HUDEP-2 (cell line): ENCODE measurements around the gene LPXN.
A peak's percentile ranks its signal among the peaks of the same experiment; 100 is the strongest.

Experiments
- DNase-seq, 76 experiments: peaks; one replicate each; lab custom pipeline; 2025; ENCODE audit not compliant: unreplicated experiment in 76 of 76; lab: John Stamatoyannopoulos, UW

The LPXN gene

GRCh38 chr11:58525037-58525614, 50.5 kb downstream of the LPXN start:
- no peak for DNase-seq

GRCh38 chr11:58524232-58525036, 51.2 kb downstream of the LPXN start:
- DNase-seq = peak in 58 of 76 experiments; percentile 1 to 75 (median 34)

- DNase-seq = peak in 28 of 76 experiments; percentile 1 to 69 (median 25)
These were observed 61.8 kb downstream of the LPXN start for GRCh38 chr11:58513747-58514367.

- no peak for DNase-seq
These were observed 64.0 kb downstream of the LPXN start for GRCh38 chr11:58511636-58512035.

GRCh38 chr11:58509748-58510147, 65.9 kb downstream of the LPXN start:
- DNase-seq = peak in 16 of 76 experiments; percentile 1 to 44 (median 21)

- DNase-seq = no peak
These were observed 66.8 kb downstream of the LPXN start for GRCh38 chr11:58508814-58509213.

GRCh38 chr11:58508005-58508404, 67.7 kb downstream of the LPXN start, which contains the start of gene OR5B21:
TSS of gene OR5B21 (minus strand) at chr11:58508105. CDS start at chr11:58508105, 0 bp downstream.
- no peak for DNase-seq

GRCh38 chr11:58507355-58507754, 68.3 kb downstream of the LPXN start:
- no peak for DNase-seq

GRCh38 chr11:58506935-58507334, 68.7 kb downstream of the LPXN start:
- DNase-seq = no peak

GRCh38 chr11:58505849-58506248, 69.8 kb downstream of the LPXN start:
- DNase-seq = no peak

- no peak for DNase-seq
These were observed 71.4 kb downstream of the LPXN start for GRCh38 chr11:58504232-58504631.

- DNase-seq = no peak
These were observed 72.2 kb downstream of the LPXN start for GRCh38 chr11:58503361-58503856.

GRCh38 chr11:58502004-58502403, 73.7 kb downstream of the LPXN start:
- DNase-seq = no peak

GRCh38 chr11:58498464-58498863, 77.2 kb downstream of the LPXN start:
- DNase-seq = no peak

- no peak for DNase-seq
These were observed 77.7 kb downstream of the LPXN start for GRCh38 chr11:58497951-58498350.

GRCh38 chr11:58495906-58496305, 79.8 kb downstream of the LPXN start:
- no peak for DNase-seq

GRCh38 chr11:58494101-58494500, 81.6 kb downstream of the LPXN start:
- DNase-seq = no peak

- no peak for DNase-seq
These were observed 82.0 kb downstream of the LPXN start for GRCh38 chr11:58493676-58494075.

- DNase-seq = no peak
These were observed 84.8 kb downstream of the LPXN start for GRCh38 chr11:58490827-58491226.

- no peak for DNase-seq
These were observed 88.5 kb downstream of the LPXN start for GRCh38 chr11:58487170-58487569.

GRCh38 chr11:58485961-58486360, 89.7 kb downstream of the LPXN start:
- DNase-seq = no peak
